ENCODE measurements around the gene TBL2.
A peak's percentile ranks its signal among the peaks of the same experiment; 100 is the strongest.
"Not testable (repeated sequence)": the region's sequence is repeated elsewhere in the genome, so short reads cannot be mapped to it uniquely, and the experiment has no call there.

Gene TBL2

GRCh38 chr7:73530800-73531199 is 47.6 kb downstream of the TBL2 start (continued):
- no peak for TF ChIP-seq CREB5 (CRISPR knock-in tag; IDR thresholded peaks at IDR 0.05; ENCODE audit: low read depth)
- TF ChIP-seq CSDC2 (CRISPR knock-in tag; IDR thresholded peaks at IDR 0.05): no peak
- no peak for TF ChIP-seq ISL1 (CRISPR knock-in tag; IDR thresholded peaks at IDR 0.05)
- TF ChIP-seq BACH2 (CRISPR knock-in tag; IDR thresholded peaks at IDR 0.05; ENCODE audit: borderline replicate concordance): no peak

- no peak for TF ChIP-seq TOX (CRISPR knock-in tag; IDR thresholded peaks at IDR 0.05; ENCODE audit: borderline replicate concordance)
- TF ChIP-seq CSRNP3 (CRISPR knock-in tag; IDR thresholded peaks at IDR 0.05): no peak
- TF ChIP-seq SNAI2 (CRISPR knock-in tag; IDR thresholded peaks at IDR 0.05): no peak
- no peak for TF ChIP-seq OSR1 (CRISPR knock-in tag; IDR thresholded peaks at IDR 0.05)
- TF ChIP-seq ZFP30 (CRISPR knock-in tag; IDR thresholded peaks at IDR 0.05): no peak
- no peak for ATAC-seq
These were observed 51.2 kb downstream of the TBL2 start for GRCh38 chr7:73526896-73527821.

GRCh38 chr7:73526158-73526494 is 52.3 kb downstream of the TBL2 start:
- ATAC-seq: not testable (repeated sequence)

- TF ChIP-seq ZNF8 (CRISPR knock-in tag; IDR thresholded peaks at IDR 0.05) (peak; percentile 8; the same call in 1 of the 2 replicates), CSDC2 (CRISPR knock-in tag; IDR thresholded peaks at IDR 0.05) (0 out of 2 replicates have a peak, but pooled peaks have one; percentile 66), ZC3H10 (CRISPR knock-in tag; IDR thresholded peaks at IDR 0.05) (no peak), PATZ1 (CRISPR knock-in tag; IDR thresholded peaks at IDR 0.05; ENCODE audit: borderline replicate concordance) (peak; percentile 85; the same call in 1 of the 2 replicates), TSHZ2 (CRISPR knock-in tag; IDR thresholded peaks at IDR 0.05) (peak; percentile 73; the same call in 1 of the 2 replicates), POU6F1 (CRISPR knock-in tag; IDR thresholded peaks at IDR 0.05; ENCODE audit: borderline replicate concordance, low read depth) (no peak), BACH2 (CRISPR knock-in tag; IDR thresholded peaks at IDR 0.05; ENCODE audit: borderline replicate concordance) (no peak), GLIS3 (CRISPR knock-in tag; IDR thresholded peaks at IDR 0.05) (0 out of 2 replicates have a peak, but pooled peaks have one; percentile 62)
- peak; percentile 95 for ATAC-seq
These were observed 56.1 kb downstream of the TBL2 start, which contains the start of gene BAZ1B for GRCh38 chr7:73522105-73522872. TSS of gene BAZ1B (minus strand) at chr7:73522293. CDS start at chr7:73521933, 360 bp downstream.
